Activated CD8-positive, alpha-beta T cell treated with anti-CD3 and anti-CD28 coated beads, Interleukin-2, amount 10 ng/mL, durations not matched to agents 7 days and 5 days (primary cell): Measurements from ENCODE around the gene SELPLG. TPM values are rescaled to one million over a fixed set of nuclear protein-coding genes. Genes with fewer than 3 reads are reported as not detected.
A peak's percentile ranks its signal among the peaks of the same experiment; 100 is the strongest.
"Not testable (repeated sequence)": the region's sequence is repeated elsewhere in the genome, so short reads cannot be mapped to it uniquely, and the experiment has no call there.

ENCODE experiments used
- ATAC-seq: fragments of 150-1000 bp; cut with Tn5 transposase; one replicate; pipeline ENCODE4 v1.10.0; 2021; ENCODE audit warnings: moderate library complexity
- CTCF ChIA-PET: fragments of 350-600 bp; sonication (Branson Sonifier 250); formaldehyde crosslinking; loops from one replicate; lab custom pipeline; 2021; ENCODE audit warnings: antibody characterized with exemption; lab: Charles Lee
- POLR2A ChIA-PET: fragments of 350-600 bp; sonication (Branson Sonifier 250); formaldehyde crosslinking; loops from one replicate; lab custom pipeline; 2021; ENCODE audit warnings: antibody characterized with exemption; lab: Charles Lee
- DNase-seq: peaks from one replicate; pipeline ENCODE4 v3.0.0-alpha.2; 2020
- H3K27ac Mint-ChIP-seq: one replicate; pipeline ENCODE4 v1.8.0; 2021; ENCODE audit warnings: mild to moderate bottlenecking, mixed read lengths
- H3K27me3 Mint-ChIP-seq: one replicate; pipeline ENCODE4 v1.8.0; 2021; ENCODE audit warnings: low read depth, mixed read lengths
- H3K36me3 Mint-ChIP-seq: one replicate; pipeline ENCODE4 v1.8.0; 2021; ENCODE audit warnings: low read depth, mixed read lengths
- H3K4me1 Mint-ChIP-seq: one replicate; pipeline ENCODE4 v1.8.0; 2021; ENCODE audit warnings: low read depth, mixed read lengths
- H3K4me3 Mint-ChIP-seq: one replicate; pipeline ENCODE4 v1.8.0; 2021; ENCODE audit warnings: mild to moderate bottlenecking, mixed read lengths
- H3K9me3 Mint-ChIP-seq: one replicate; pipeline ENCODE4 v1.8.0; 2022; ENCODE audit warnings: mixed read lengths; ENCODE audit not compliant: insufficient read depth
- total RNA-seq, 2 experiments: library from RNA; stranded (reverse); gene quantifications; one replicate each; pipeline ENCODE4 v1.2.3, GENCODE V29; 2021

The SELPLG gene
- total RNA-seq, 2 experiments from 2014 or later, result 144 to 150 TPM

GRCh38 chr12:108668063-108668462, 34.4 kb upstream of the SELPLG start:
- Mint-ChIP-seq H3K9me3 (no peaks in the 10 kb centered on the region), H3K27ac (no peak overlapping the region), H3K27me3 (no peaks in the 10 kb centered on the region), H3K4me3 (no peak overlapping the region), H3K4me1 (peaks cover 17% of the 10 kb centered on the region), H3K36me3 (no peaks in the 10 kb centered on the region)
- ChIA-PET CTCF (interaction anchor here (0.7 to 10.0 kb wide), 7 partner anchors 18 to 135 kb away, joined by 3 to 281 read pairs (median 5); partner anchors contain the start of genes ISCU and SART3), POLR2A (interaction anchor here (0.6 kb wide), 1 partner anchor 101 kb away, joined by 3 read pairs; no protein-coding TSS in a partner anchor)
- ATAC-seq, result no peak
- no peak for DNase-seq

- no peak for ATAC-seq
- peaks cover 20% of the 10 kb centered on the region for H3K4me1 Mint-ChIP-seq
- no peak for DNase-seq
- H3K9me3 Mint-ChIP-seq, result no peaks in the 10 kb centered on the region
- H3K27me3 Mint-ChIP-seq, result no peaks in the 10 kb centered on the region
- H3K36me3 Mint-ChIP-seq, result no peaks in the 10 kb centered on the region
- H3K4me3 Mint-ChIP-seq, result no peak overlapping the region
- H3K27ac Mint-ChIP-seq, result no peak overlapping the region
- ChIA-PET CTCF (interaction anchor here (1.4 to 10.0 kb wide), 8 partner anchors 16 to 283 kb away, joined by 3 to 281 read pairs (median 40); partner anchors contain the start of genes ISCU and SART3), POLR2A (interaction anchor here (0.6 kb wide), 1 partner anchor 101 kb away, joined by 3 read pairs; no protein-coding TSS in a partner anchor)
Measured at GRCh38 chr12:108667349-108667748, 33.7 kb upstream of the SELPLG start.

- no peaks in the 10 kb centered on the region for H3K36me3 Mint-ChIP-seq
- no peaks in the 10 kb centered on the region for H3K9me3 Mint-ChIP-seq
- H3K4me1 Mint-ChIP-seq, result peaks cover 20% of the 10 kb centered on the region
- CTCF ChIA-PET, result interaction anchor here (0.9 to 10.0 kb wide), 13 partner anchors 15 to 427 kb away, joined by 3 to 281 read pairs (median 24); partner anchors contain the start of genes ALKBH2, ISCU and SART3
- DNase-seq, result no peak
- no peak overlapping the region for H3K4me3 Mint-ChIP-seq
- no peak overlapping the region for H3K27ac Mint-ChIP-seq
- ATAC-seq, result no peak
- POLR2A ChIA-PET, result no interaction called here
- H3K27me3 Mint-ChIP-seq, result no peaks in the 10 kb centered on the region
Measured at GRCh38 chr12:108666401-108666881, 32.7 kb upstream of the SELPLG start.

- POLR2A ChIA-PET, result no interaction called here
- Mint-ChIP-seq H3K27me3 (no peaks in the 10 kb centered on the region), H3K4me3 (no peak overlapping the region), H3K4me1 (peaks cover 20% of the 10 kb centered on the region), H3K27ac (no peak overlapping the region), H3K9me3 (no peaks in the 10 kb centered on the region), H3K36me3 (peaks cover 5% of the 10 kb centered on the region)
- DNase-seq, result no peak
- ATAC-seq, result no peak
- CTCF ChIA-PET, result interaction anchor here (0.6 to 10.0 kb wide), 42 partner anchors 10 to 433 kb away, joined by 3 to 281 read pairs (median 6); partner anchors contain the start of genes ALKBH2, ISCU, SART3 and SELPLG
Measured at GRCh38 chr12:108665608-108666202, 32.0 kb upstream of the SELPLG start.

GRCh38 chr12:108664338-108665258, 30.9 kb upstream of the SELPLG start:
- Mint-ChIP-seq H3K4me1 (peaks cover 20% of the 10 kb centered on the region), H3K27ac (peak overlapping the region; percentile 76), H3K9me3 (no peaks in the 10 kb centered on the region), H3K27me3 (no peaks in the 10 kb centered on the region), H3K36me3 (peaks cover 5% of the 10 kb centered on the region), H3K4me3 (no peak overlapping the region)
- peak; percentile 98 for ATAC-seq
- POLR2A ChIA-PET, result interaction anchor here (0.8 to 1.9 kb wide), 3 partner anchors 29 to 102 kb away, joined by 3 to 9 read pairs (median 6); partner anchors contain the start of gene ISCU
- DNase-seq, result peak; percentile 90
- CTCF ChIA-PET, result interaction anchor here (0.5 to 10.0 kb wide), 73 partner anchors 9 to 1057 kb away, joined by 3 to 281 read pairs (median 5); partner anchors contain the start of genes ALKBH2, ISCU, SART3 and SELPLG

GRCh38 chr12:108663324-108664015, 29.8 kb upstream of the SELPLG start:
- DNase-seq (no peak), ATAC-seq (no peak)
- Mint-ChIP-seq H3K9me3 (no peaks in the 10 kb centered on the region), H3K36me3 (peaks cover 8% of the 10 kb centered on the region), H3K4me3 (no peak overlapping the region), H3K27ac (peak overlapping the region; percentile 9), H3K27me3 (no peaks in the 10 kb centered on the region), H3K4me1 (peaks cover 20% of the 10 kb centered on the region)
- ChIA-PET POLR2A (interaction anchor here (0.6 to 1.9 kb wide), 3 partner anchors 67 to 138 kb away, joined by 3 to 9 read pairs (median 3); partner anchors contain the start of gene ISCU), CTCF (interaction anchor here (0.6 to 10.0 kb wide), 42 partner anchors 10 to 1058 kb away, joined by 3 to 281 read pairs (median 7); partner anchors contain the start of genes ALKBH2, ISCU, SART3 and SELPLG)

- not testable (repeated sequence) for H3K27me3 Mint-ChIP-seq, H3K4me1 Mint-ChIP-seq, H3K27ac Mint-ChIP-seq, H3K4me3 Mint-ChIP-seq, DNase-seq, ATAC-seq, H3K9me3 Mint-ChIP-seq
- peaks cover 25% of the 10 kb centered on the region for H3K36me3 Mint-ChIP-seq
- POLR2A ChIA-PET, result interaction anchor here (0.8 to 0.9 kb wide), 2 partner anchors 22 to 24 kb away, joined by 3 read pairs; partner anchors contain the start of gene SELPLG
- CTCF ChIA-PET, result interaction anchor here (0.7 to 1.3 kb wide), 2 partner anchors 40 to 1195 kb away, joined by 3 to 4 read pairs; no protein-coding TSS in a partner anchor
Measured at GRCh38 chr12:108658115-108658514, 24.4 kb upstream of the SELPLG start.

GRCh38 chr12:108657130-108657745, 23.5 kb upstream of the SELPLG start:
- H3K4me1 Mint-ChIP-seq, result no peaks in the 10 kb centered on the region
- ChIA-PET CTCF (no interaction called here), POLR2A (no interaction called here)
- ATAC-seq, result no peak
- H3K4me3 Mint-ChIP-seq, result no peak overlapping the region
- H3K27ac Mint-ChIP-seq, result no peak overlapping the region
- H3K27me3 Mint-ChIP-seq, result no peaks in the 10 kb centered on the region
- H3K9me3 Mint-ChIP-seq, result no peaks in the 10 kb centered on the region
- H3K36me3 Mint-ChIP-seq, result peaks cover 25% of the 10 kb centered on the region
- DNase-seq, result no peak

- H3K4me3 Mint-ChIP-seq, H3K27me3 Mint-ChIP-seq, ATAC-seq, DNase-seq, POLR2A ChIA-PET, H3K9me3 Mint-ChIP-seq, H3K4me1 Mint-ChIP-seq, CTCF ChIA-PET: not testable (repeated sequence)
- Mint-ChIP-seq H3K36me3 (peaks cover 28% of the 10 kb centered on the region), H3K27ac (peak overlapping the region; percentile 27)
Measured at GRCh38 chr12:108656247-108656646, 22.6 kb upstream of the SELPLG start.

GRCh38 chr12:108655812-108656175, 22.1 kb upstream of the SELPLG start:
- CTCF ChIA-PET, ATAC-seq, H3K27me3 Mint-ChIP-seq, H3K4me3 Mint-ChIP-seq, DNase-seq, H3K4me1 Mint-ChIP-seq, POLR2A ChIA-PET, H3K9me3 Mint-ChIP-seq, H3K27ac Mint-ChIP-seq: not testable (repeated sequence)
- H3K36me3 Mint-ChIP-seq, result peaks cover 27% of the 10 kb centered on the region
